ENCODE measurements around the gene MAML3.

The MAML3 gene

GRCh38 chr4:139866276-139866962 is 287.6 kb downstream of the MAML3 start:
- H3K36me3 ChIP-seq (ENCODE audit: control insufficient read depth in 4 of 4, insufficient read depth in 4 of 4, low read length in 3 of 4), result peaks cover 0 to 11% (median 1%) of the 10 kb centered on the region in 4 experiments
- ChIA-PET POLR2A (no interaction called here), CTCF (interaction anchor here (1.1 to 1.4 kb wide), 2 partner anchors 9 to 14 kb away, joined by 3 read pairs; no protein-coding TSS in a partner anchor)
- peak in 1 of 3 donors; percentile 19 for DNase-seq
- H3K9me3 ChIP-seq (ENCODE audit: control extremely low read depth in 1 of 5, control insufficient read depth in 4 of 5, insufficient read depth in 2 of 5, low read depth in 1 of 5, low read length in 4 of 5), result no peaks in the 10 kb centered on the region
- WGBS (ENCODE audit: insufficient coverage), result 92% methylated on average over 4 of the region's 13 CpGs
- no peaks in the 10 kb centered on the region for H3K27me3 ChIP-seq (replicated peaks in 2 of 5; ENCODE audit: control insufficient read depth in 4 of 5, insufficient read depth in 5 of 5, low read length in 4 of 5)
- H3K4me1 ChIP-seq (ENCODE audit: control extremely low read depth in 1 of 4, control insufficient read depth in 4 of 4, insufficient read depth in 4 of 4, low read length in 3 of 4), result peaks cover 0 to 10% (median 3%) of the 10 kb centered on the region in 4 experiments
- H3K27ac ChIP-seq (ENCODE audit: insufficient read depth in 1 of 2, low read depth in 1 of 2, low read length in 2 of 2, poor library complexity in 1 of 2, severe bottlenecking in 2 of 2), result no peak overlapping the region
- no peak overlapping the region for H3K4me3 ChIP-seq (ENCODE audit: control insufficient read depth in 1 of 7, extremely low read depth in 1 of 7, insufficient read depth in 4 of 7, low read depth in 2 of 7, low read length in 6 of 7)

DNA sequence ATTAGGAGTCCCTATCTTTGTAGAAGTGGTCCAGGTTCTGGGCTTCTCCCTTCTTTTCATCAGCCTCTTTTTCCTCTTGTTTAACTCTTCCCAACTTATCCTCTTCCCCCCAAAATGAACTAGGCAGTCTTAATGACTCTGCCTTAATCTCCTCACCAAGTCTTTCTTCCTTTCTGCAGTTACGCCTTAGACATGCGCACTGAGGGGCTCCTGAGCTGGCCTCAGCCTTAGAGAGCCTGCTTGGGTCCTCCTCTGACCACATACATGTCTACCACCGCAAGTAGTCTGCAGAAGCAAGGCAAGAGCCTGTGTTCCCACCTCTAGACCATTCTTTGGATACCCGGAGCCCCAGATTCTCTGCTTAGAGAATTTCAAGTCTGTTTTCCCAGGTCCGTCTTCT is 288.4 kb downstream of the MAML3 start:
- no peak for DNase-seq
- POLR2A ChIA-PET, result no interaction called here
- H3K27ac ChIP-seq (ENCODE audit: insufficient read depth in 1 of 2, low read depth in 1 of 2, low read length in 2 of 2, poor library complexity in 1 of 2, severe bottlenecking in 2 of 2), result no peak overlapping the region
- no peaks in the 10 kb centered on the region for H3K27me3 ChIP-seq (replicated peaks in 2 of 5; ENCODE audit: control insufficient read depth in 4 of 5, insufficient read depth in 5 of 5, low read length in 4 of 5)
- H3K4me3 ChIP-seq (ENCODE audit: control insufficient read depth in 1 of 7, extremely low read depth in 1 of 7, insufficient read depth in 4 of 7, low read depth in 2 of 7, low read length in 6 of 7), result no peak overlapping the region
- CTCF ChIA-PET, result interaction anchor here (1.1 to 1.4 kb wide), 3 partner anchors 8 to 13 kb away, joined by 3 read pairs; no protein-coding TSS in a partner anchor
- peaks cover 0 to 6% (median 3%) of the 10 kb centered on the region in 4 experiments for H3K4me1 ChIP-seq (ENCODE audit: control extremely low read depth in 1 of 4, control insufficient read depth in 4 of 4, insufficient read depth in 4 of 4, low read length in 3 of 4)
- peaks cover 0 to 15% (median 1%) of the 10 kb centered on the region in 4 experiments for H3K36me3 ChIP-seq (ENCODE audit: control insufficient read depth in 4 of 4, insufficient read depth in 4 of 4, low read length in 3 of 4)
- no peaks in the 10 kb centered on the region for H3K9me3 ChIP-seq (ENCODE audit: control extremely low read depth in 1 of 5, control insufficient read depth in 4 of 5, insufficient read depth in 2 of 5, low read depth in 1 of 5, low read length in 4 of 5)
- WGBS (ENCODE audit: insufficient coverage), result 98% methylated on average over 5 of the region's 5 CpGs

GRCh38 chr4:139863531-139863930 is 290.5 kb downstream of the MAML3 start:
- H3K4me3 ChIP-seq (ENCODE audit: control insufficient read depth in 1 of 7, extremely low read depth in 1 of 7, insufficient read depth in 4 of 7, low read depth in 2 of 7, low read length in 6 of 7), result no peak overlapping the region
- DNase-seq, result peak in 1 of 3 donors; percentile 17
- ChIA-PET CTCF (interaction anchor here (0.9 to 1.7 kb wide), 2 partner anchors 10 to 121 kb away, joined by 3 to 5 read pairs; no protein-coding TSS in a partner anchor), POLR2A (no interaction called here)
- peaks cover 0 to 6% (median 0%) of the 10 kb centered on the region in 4 experiments for H3K4me1 ChIP-seq (ENCODE audit: control extremely low read depth in 1 of 4, control insufficient read depth in 4 of 4, insufficient read depth in 4 of 4, low read length in 3 of 4)
- H3K9me3 ChIP-seq (ENCODE audit: control extremely low read depth in 1 of 5, control insufficient read depth in 4 of 5, insufficient read depth in 2 of 5, low read depth in 1 of 5, low read length in 4 of 5), result no peaks in the 10 kb centered on the region
- H3K27ac ChIP-seq (ENCODE audit: insufficient read depth in 1 of 2, low read depth in 1 of 2, low read length in 2 of 2, poor library complexity in 1 of 2, severe bottlenecking in 2 of 2), result no peak overlapping the region
- 100% methylated on average over 1 of the region's 3 CpGs for WGBS (ENCODE audit: insufficient coverage)
- peaks cover 0 to 15% (median 1%) of the 10 kb centered on the region in 4 experiments for H3K36me3 ChIP-seq (ENCODE audit: control insufficient read depth in 4 of 4, insufficient read depth in 4 of 4, low read length in 3 of 4)
- H3K27me3 ChIP-seq (replicated peaks in 2 of 5; ENCODE audit: control insufficient read depth in 4 of 5, insufficient read depth in 5 of 5, low read length in 4 of 5), result no peaks in the 10 kb centered on the region

GRCh38 chr4:139861471-139861870 is 292.5 kb downstream of the MAML3 start:
- DNase-seq, result no peak
- Histone ChIP-seq H3K4me1 (ENCODE audit: control extremely low read depth in 1 of 4, control insufficient read depth in 4 of 4, insufficient read depth in 4 of 4, low read length in 3 of 4) (peaks cover 5 to 19% (median 11%) of the 10 kb centered on the region in 4 experiments), H3K27me3 (replicated peaks in 2 of 5; ENCODE audit: control insufficient read depth in 4 of 5, insufficient read depth in 5 of 5, low read length in 4 of 5) (no peaks in the 10 kb centered on the region), H3K27ac (ENCODE audit: insufficient read depth in 1 of 2, low read depth in 1 of 2, low read length in 2 of 2, poor library complexity in 1 of 2, severe bottlenecking in 2 of 2) (no peak overlapping the region), H3K9me3 (ENCODE audit: control extremely low read depth in 1 of 5, control insufficient read depth in 4 of 5, insufficient read depth in 2 of 5, low read depth in 1 of 5, low read length in 4 of 5) (no peaks in the 10 kb centered on the region), H3K36me3 (ENCODE audit: control insufficient read depth in 4 of 4, insufficient read depth in 4 of 4, low read length in 3 of 4) (peaks cover 0 to 11% (median 1%) of the 10 kb centered on the region in 4 experiments), H3K4me3 (ENCODE audit: control insufficient read depth in 1 of 7, extremely low read depth in 1 of 7, insufficient read depth in 4 of 7, low read depth in 2 of 7, low read length in 6 of 7) (no peak overlapping the region)
- ChIA-PET POLR2A (no interaction called here), CTCF (interaction anchor here (1.1 kb wide), 1 partner anchor 12 kb away, joined by 3 read pairs; no protein-coding TSS in a partner anchor)
- WGBS (ENCODE audit: insufficient coverage), result 100% methylated on average over 3 of the region's 4 CpGs

GRCh38 chr4:139860435-139861024 is 293.5 kb downstream of the MAML3 start:
- no peak overlapping the region for H3K4me3 ChIP-seq (ENCODE audit: control insufficient read depth in 1 of 7, extremely low read depth in 1 of 7, insufficient read depth in 4 of 7, low read depth in 2 of 7, low read length in 6 of 7)
- CTCF ChIA-PET, result interaction anchor here (1.1 kb wide), 1 partner anchor 13 kb away, joined by 3 read pairs; no protein-coding TSS in a partner anchor
- DNase-seq, result no peak
- no peak overlapping the region for H3K27ac ChIP-seq (ENCODE audit: insufficient read depth in 1 of 2, low read depth in 1 of 2, low read length in 2 of 2, poor library complexity in 1 of 2, severe bottlenecking in 2 of 2)
- POLR2A ChIA-PET, result no interaction called here
- H3K27me3 ChIP-seq (replicated peaks in 2 of 5; ENCODE audit: control insufficient read depth in 4 of 5, insufficient read depth in 5 of 5, low read length in 4 of 5), result no peaks in the 10 kb centered on the region
- peaks cover 0 to 7% (median 1%) of the 10 kb centered on the region in 4 experiments for H3K36me3 ChIP-seq (ENCODE audit: control insufficient read depth in 4 of 4, insufficient read depth in 4 of 4, low read length in 3 of 4)
- no peaks in the 10 kb centered on the region for H3K9me3 ChIP-seq (ENCODE audit: control extremely low read depth in 1 of 5, control insufficient read depth in 4 of 5, insufficient read depth in 2 of 5, low read depth in 1 of 5, low read length in 4 of 5)
- WGBS (ENCODE audit: insufficient coverage), result 100% methylated on average over 3 of the region's 9 CpGs
- H3K4me1 ChIP-seq (ENCODE audit: control extremely low read depth in 1 of 4, control insufficient read depth in 4 of 4, insufficient read depth in 4 of 4, low read length in 3 of 4), result peaks cover 6 to 27% (median 18%) of the 10 kb centered on the region in 4 experiments

GRCh38 chr4:139859876-139860275 is 294.1 kb downstream of the MAML3 start:
- no peak for DNase-seq
- no peaks in the 10 kb centered on the region for H3K9me3 ChIP-seq (ENCODE audit: control extremely low read depth in 1 of 5, control insufficient read depth in 4 of 5, insufficient read depth in 2 of 5, low read depth in 1 of 5, low read length in 4 of 5)
- H3K4me3 ChIP-seq (ENCODE audit: control insufficient read depth in 1 of 7, extremely low read depth in 1 of 7, insufficient read depth in 4 of 7, low read depth in 2 of 7, low read length in 6 of 7), result no peak overlapping the region
- no peak overlapping the region for H3K27ac ChIP-seq (ENCODE audit: insufficient read depth in 1 of 2, low read depth in 1 of 2, low read length in 2 of 2, poor library complexity in 1 of 2, severe bottlenecking in 2 of 2)
- WGBS (ENCODE audit: insufficient coverage), result 97% methylated on average over 31 of the region's 31 CpGs
- no peaks in the 10 kb centered on the region for H3K27me3 ChIP-seq (replicated peaks in 2 of 5; ENCODE audit: control insufficient read depth in 4 of 5, insufficient read depth in 5 of 5, low read length in 4 of 5)
- CTCF ChIA-PET, result interaction anchor here (0.6 to 1.0 kb wide), 2 partner anchors 12 to 76 kb away, joined by 3 read pairs; no protein-coding TSS in a partner anchor
- POLR2A ChIA-PET, result no interaction called here
- H3K4me1 ChIP-seq (ENCODE audit: control extremely low read depth in 1 of 4, control insufficient read depth in 4 of 4, insufficient read depth in 4 of 4, low read length in 3 of 4), result peaks cover 6 to 27% (median 18%) of the 10 kb centered on the region in 4 experiments
- H3K36me3 ChIP-seq (ENCODE audit: control insufficient read depth in 4 of 4, insufficient read depth in 4 of 4, low read length in 3 of 4), result peaks cover 0 to 7% (median 1%) of the 10 kb centered on the region in 4 experiments
